ENCODE measurements around the gene MRPS25. TPM values are rescaled to one million over a fixed set of nuclear protein-coding genes. Genes with fewer than 3 reads are reported as not detected.
A peak's percentile ranks its signal among the peaks of the same experiment; 100 is the strongest.
"Not testable (repeated sequence)": the region's sequence is repeated elsewhere in the genome, so short reads cannot be mapped to it uniquely, and the experiment has no call there.

MRPS25 gene
- total RNA-seq, 1 experiment from 2014 or later, result 53.2 TPM

GRCh38 chr3:15007681-15008141 lies 57.4 kb downstream of the MRPS25 start:
- H3K4me2 ChIP-seq (ENCODE audit: insufficient read depth, insufficient read length, low read length), result no peak overlapping the region
- no peak overlapping the region for H3K18ac ChIP-seq (ENCODE audit: insufficient read length, low read depth, low read length)
- no peaks in the 10 kb centered on the region for H3K23me2 ChIP-seq (ENCODE audit: insufficient read length, low read depth, low read length, poor library complexity, severe bottlenecking)
- peaks cover 3% of the 10 kb centered on the region for H3K79me1 ChIP-seq (ENCODE audit: insufficient read depth, low read depth, low read length, poor library complexity, severe bottlenecking)
- WGBS (ENCODE audit: extremely low coverage, insufficient read length, low lambda C conversion rate), result no CpG with 5 or more reads among the region's 4 CpGs
- peaks cover 2% of the 10 kb centered on the region; the same call in 1 of the 2 replicates for H3K79me2 ChIP-seq (ENCODE audit: insufficient read depth, low read length)
- peaks cover 7 to 48% (median 34%) of the 10 kb centered on the region in 3 experiments; a peak in 6 of 7 replicates for H3K36me3 Mint-ChIP-seq (ENCODE audit: insufficient read depth in 1 of 3, low read depth in 3 of 3)
- no peak overlapping the region for H2BK20ac ChIP-seq (ENCODE audit: low read depth, low read length, poor library complexity, severe bottlenecking)
- H4K5ac ChIP-seq (ENCODE audit: insufficient read length, low read depth, low read length), result no peak overlapping the region
- no peak overlapping the region for H3K4me3 Mint-ChIP-seq
- no peak overlapping the region for H2BK120ac ChIP-seq (ENCODE audit: low read depth, low read length, poor library complexity, severe bottlenecking)
- no peaks in the 10 kb centered on the region for H3K9me3 ChIP-seq (ENCODE audit: control insufficient read depth, low read depth, low read length)
- no peak overlapping the region for H2BK12ac ChIP-seq (ENCODE audit: insufficient read length, low read depth, low read length)
- no peak overlapping the region for H3K4ac ChIP-seq (ENCODE audit: low read depth, low read length)
- H2AFZ ChIP-seq (ENCODE audit: low read length), result no peak overlapping the region
- TF ChIP-seq CTCF (conservative IDR thresholded peaks at IDR 0.05), result no peak
- peaks cover 5 to 10% of the 10 kb centered on the region in 2 experiments for H3K4me1 Mint-ChIP-seq
- H3K27ac Mint-ChIP-seq, result 0 out of 7 replicates have a peak overlapping the region, but pooled peaks of 1 of the 3 experiments have one; percentile 35
- DNase-seq, result no peak
- H3K14ac ChIP-seq (ENCODE audit: insufficient read depth, low read length), result no peak overlapping the region
- no peaks in the 10 kb centered on the region for H4K20me1 ChIP-seq (ENCODE audit: control insufficient read depth, insufficient read depth, insufficient read length)
- H3K56ac ChIP-seq (ENCODE audit: insufficient read length, low read depth, low read length), result no peak overlapping the region
- H2BK15ac ChIP-seq (ENCODE audit: low read depth, low read length), result no peak overlapping the region
- H3K27me3 Mint-ChIP-seq (ENCODE audit: low read depth), result no peaks in the 10 kb centered on the region
- H3K23ac ChIP-seq (ENCODE audit: insufficient read length, low read depth, low read length), result no peak overlapping the region
- H3K4me1 ChIP-seq (ENCODE audit: insufficient read depth, low read length), result no peaks in the 10 kb centered on the region
- no peaks in the 10 kb centered on the region for H3K9me3 Mint-ChIP-seq
- no peak overlapping the region for H4K8ac ChIP-seq (replicated peaks; ENCODE audit: insufficient read length, low read depth, low read length)
- H2AK5ac ChIP-seq (ENCODE audit: insufficient read length, low read length), result no peak overlapping the region
- no peak overlapping the region for H4K91ac ChIP-seq (ENCODE audit: insufficient read length, low read depth, low read length)
- no peak overlapping the region for H2BK5ac ChIP-seq (ENCODE audit: insufficient read length, low read length)
- H3K27me3 ChIP-seq (ENCODE audit: insufficient read depth, low read length), result no peaks in the 10 kb centered on the region
- no peak overlapping the region for H3K27ac ChIP-seq (ENCODE audit: insufficient read length, low read depth, low read length)
- no peak overlapping the region for H3K9ac ChIP-seq (ENCODE audit: extremely low read depth, insufficient read length, low read length)
- H3T11ph ChIP-seq (ENCODE audit: low read length), result no peak overlapping the region

DNA sequence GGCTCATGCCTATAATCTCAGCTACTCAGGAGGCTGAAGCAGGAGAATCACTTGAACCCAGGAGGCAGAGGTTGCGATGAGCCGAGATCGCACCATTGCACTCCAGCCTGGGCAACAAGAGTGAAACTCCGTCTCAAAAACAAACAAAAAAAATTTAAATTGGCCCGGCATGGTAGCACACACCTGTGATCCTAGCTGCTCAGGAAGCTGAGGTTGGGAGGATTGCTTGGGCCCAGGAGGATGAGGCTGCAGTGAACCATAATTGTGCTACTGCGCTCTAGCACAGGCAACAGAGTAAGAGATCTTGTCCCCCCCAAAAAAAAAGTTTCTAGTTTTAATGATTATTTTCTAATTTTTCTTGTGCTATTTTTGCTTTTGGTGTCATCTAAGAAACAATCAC lies 65.9 kb downstream of the MRPS25 start:
- H3K9me3 Mint-ChIP-seq; H2AK5ac ChIP-seq (ENCODE audit: insufficient read length, low read length); H2BK20ac ChIP-seq (ENCODE audit: low read depth, low read length, poor library complexity, severe bottlenecking); H3K4me1 ChIP-seq (ENCODE audit: insufficient read depth, low read length); H3K79me2 ChIP-seq (ENCODE audit: insufficient read depth, low read length); H3K18ac ChIP-seq (ENCODE audit: insufficient read length, low read depth, low read length); H3K23me2 ChIP-seq (ENCODE audit: insufficient read length, low read depth, low read length, poor library complexity, severe bottlenecking); H2BK5ac ChIP-seq (ENCODE audit: insufficient read length, low read length); H2AFZ ChIP-seq (ENCODE audit: low read length); H3K27me3 Mint-ChIP-seq (ENCODE audit: low read depth); H4K5ac ChIP-seq (ENCODE audit: insufficient read length, low read depth, low read length); H3K79me1 ChIP-seq (ENCODE audit: insufficient read depth, low read depth, low read length, poor library complexity, severe bottlenecking); H4K91ac ChIP-seq (ENCODE audit: insufficient read length, low read depth, low read length); H3T11ph ChIP-seq (ENCODE audit: low read length); H3K27me3 ChIP-seq (ENCODE audit: insufficient read depth, low read length); H3K9ac ChIP-seq (ENCODE audit: extremely low read depth, insufficient read length, low read length); H2BK12ac ChIP-seq (ENCODE audit: insufficient read length, low read depth, low read length); H3K4me2 ChIP-seq (ENCODE audit: insufficient read depth, insufficient read length, low read length); H4K8ac ChIP-seq (replicated peaks; ENCODE audit: insufficient read length, low read depth, low read length); H3K9me3 ChIP-seq (ENCODE audit: control insufficient read depth, low read depth, low read length); H3K27ac ChIP-seq (ENCODE audit: insufficient read length, low read depth, low read length); H3K23ac ChIP-seq (ENCODE audit: insufficient read length, low read depth, low read length); H3K4me3 Mint-ChIP-seq; DNase-seq; H3K27ac Mint-ChIP-seq; H3K56ac ChIP-seq (ENCODE audit: insufficient read length, low read depth, low read length); H2BK120ac ChIP-seq (ENCODE audit: low read depth, low read length, poor library complexity, severe bottlenecking); H4K20me1 ChIP-seq (ENCODE audit: control insufficient read depth, insufficient read depth, insufficient read length); H2BK15ac ChIP-seq (ENCODE audit: low read depth, low read length); H3K14ac ChIP-seq (ENCODE audit: insufficient read depth, low read length); H3K4ac ChIP-seq (ENCODE audit: low read depth, low read length): not testable (repeated sequence)
- H3K36me3 Mint-ChIP-seq (ENCODE audit: insufficient read depth in 1 of 3, low read depth in 3 of 3), result peaks cover 21 to 37% (median 30%) of the 10 kb centered on the region in 3 experiments; a peak in 6 of 7 replicates
- H3K4me1 Mint-ChIP-seq, result peaks cover 5 to 13% of the 10 kb centered on the region in 2 experiments
- WGBS (ENCODE audit: extremely low coverage, insufficient read length, low lambda C conversion rate), result no CpG with 5 or more reads among the region's 6 CpGs

Data from H9 (cell line).